SK-N-SH treated with all-trans-retinoic acid at 6 μM for 48 hours (cell line): ENCODE measurements around the gene DYNAP.

ENCODE experiments used
- ATAC-seq: fragments of 200-7000 bp; cut with Tn5 transposase; 3 replicates; pipeline ENCODE4 v1.9.1; 2020; ENCODE audit warnings: mild to moderate bottlenecking, moderate library complexity
- ARNTL ChIP-seq: fragments of 450-650 bp; formaldehyde crosslinking; IDR thresholded peaks from 2 replicates; pipeline ENCODE4 v1.5.0; 2020; ENCODE audit warnings: low read depth, mild to moderate bottlenecking, moderate library complexity, borderline replicate concordance
- BACH2 ChIP-seq: fragments of 250-450 bp; sonication (Bioruptor Pico); IDR thresholded peaks from 2 replicates; pipeline ENCODE4 v1.9.0; 2021; ENCODE audit warnings: mild to moderate bottlenecking, borderline replicate concordance
- CSDC2 ChIP-seq: fragments of 250-450 bp; sonication (Bioruptor Pico); IDR thresholded peaks from 2 replicates; pipeline ENCODE4 v1.5.0; 2020; ENCODE audit warnings: mild to moderate bottlenecking, moderate library complexity
- GLIS3 ChIP-seq: fragments of 250-450 bp; sonication (Bioruptor Pico); IDR thresholded peaks from 2 replicates; pipeline ENCODE4 v1.5.0; 2020; ENCODE audit warnings: mild to moderate bottlenecking, moderate library complexity
- ISL1 ChIP-seq: fragments of 250-450 bp; sonication (Bioruptor Pico); IDR thresholded peaks from 2 replicates; pipeline ENCODE4 v2.1.2; 2022; ENCODE audit warnings: mild to moderate bottlenecking, moderate library complexity
- OSR1 ChIP-seq: fragments of 250-450 bp; sonication (Bioruptor Pico); IDR thresholded peaks from 2 replicates; pipeline ENCODE4 v1.8.0; 2022; ENCODE audit warnings: moderate library complexity, mild to moderate bottlenecking, inconsistent platforms
- PATZ1 ChIP-seq: fragments of 250-450 bp; sonication (Bioruptor Pico); IDR thresholded peaks from 2 replicates; pipeline ENCODE4 v1.8.0; 2020; ENCODE audit warnings: mild to moderate bottlenecking, moderate library complexity, borderline replicate concordance
- PPARA ChIP-seq: fragments of 250-450 bp; sonication (Bioruptor Pico); IDR thresholded peaks from 2 replicates; pipeline ENCODE4 v1.5.0; 2020; ENCODE audit warnings: mild to moderate bottlenecking, borderline replicate concordance
- TCF4 ChIP-seq: fragments of 250-450 bp; sonication (Bioruptor Pico); IDR thresholded peaks from 2 replicates; pipeline ENCODE4 v1.8.0; 2021; ENCODE audit warnings: mild to moderate bottlenecking, moderate library complexity, borderline replicate concordance
- ZC3H10 ChIP-seq: fragments of 250-450 bp; sonication (Bioruptor Pico); IDR thresholded peaks from 2 replicates; pipeline ENCODE4 v1.5.1; 2021; ENCODE audit warnings: mild to moderate bottlenecking, moderate library complexity
- ZFP3 ChIP-seq: fragments of 250-450 bp; sonication (Bioruptor Pico); IDR thresholded peaks from 2 replicates; pipeline ENCODE4 v1.5.0; 2020; ENCODE audit warnings: mild to moderate bottlenecking, moderate library complexity
- ZFP30 ChIP-seq: fragments of 450-650 bp; formaldehyde crosslinking; IDR thresholded peaks from 2 replicates; pipeline ENCODE4 v1.5.0; 2022; ENCODE audit warnings: mild to moderate bottlenecking, moderate library complexity
- ZNF70 ChIP-seq: fragments of 450-650 bp; formaldehyde crosslinking; IDR thresholded peaks from 2 replicates; pipeline ENCODE4 v1.5.0; 2020; ENCODE audit warnings: mild to moderate bottlenecking, moderate library complexity
- ZNF8 ChIP-seq: fragments of 450-650 bp; formaldehyde crosslinking; IDR thresholded peaks from 2 replicates; pipeline ENCODE4 v1.5.0; 2020; ENCODE audit warnings: mild to moderate bottlenecking, moderate library complexity
- TF ChIP-seq, protein P1 (sequence below): fragments of 250-450 bp; sonication (Bioruptor Pico); IDR thresholded peaks from 2 replicates; pipeline ENCODE4 v1.5.1; 2021; ENCODE audit warnings: mild to moderate bottlenecking, moderate library complexity
- TF ChIP-seq, protein P2 (sequence below): fragments of 250-450 bp; sonication (Bioruptor Pico); IDR thresholded peaks from 2 replicates; pipeline ENCODE4 v1.5.1; 2020; ENCODE audit warnings: low read depth, mild to moderate bottlenecking, moderate library complexity
- TF ChIP-seq, protein P3 (sequence below): fragments of 250-450 bp; sonication (Bioruptor Pico); IDR thresholded peaks from 2 replicates; pipeline ENCODE4 v1.5.0; 2020; ENCODE audit warnings: mild to moderate bottlenecking, moderate library complexity

The DYNAP gene

DNA sequence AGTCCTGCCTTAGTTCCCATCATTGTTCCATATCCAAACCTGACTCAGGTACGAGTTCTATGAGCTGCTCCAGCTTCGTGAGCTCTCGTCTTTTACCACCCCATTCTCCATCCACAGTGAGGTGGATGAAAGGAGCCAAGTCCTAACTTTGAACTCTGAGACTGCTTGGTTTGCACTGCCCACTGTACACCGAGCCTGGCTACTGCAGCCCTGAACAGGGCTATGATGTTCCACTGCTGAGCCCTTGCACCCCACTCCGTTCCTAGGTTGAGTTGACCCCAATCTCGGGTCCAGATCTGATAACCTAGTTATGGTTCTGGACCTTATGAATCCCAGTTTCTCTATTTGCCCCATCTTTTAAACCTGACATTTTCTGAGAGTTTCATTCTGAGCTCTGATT, 5.3 kb upstream of the DYNAP start:
- ATAC-seq, result no peak
- TF ChIP-seq ZFP30 (CRISPR knock-in tag), result no peak
- TF ChIP-seq GLIS3 (CRISPR knock-in tag), result no peak
- TF ChIP-seq ZNF8, result no peak
- TF ChIP-seq ISL1 (CRISPR knock-in tag), result no peak
- no peak for TF ChIP-seq CSDC2
- no peak for TF ChIP-seq ZFP3 (CRISPR knock-in tag)
- no peak for TF ChIP-seq ZC3H10 (CRISPR knock-in tag)
- TF ChIP-seq, protein P1, sequence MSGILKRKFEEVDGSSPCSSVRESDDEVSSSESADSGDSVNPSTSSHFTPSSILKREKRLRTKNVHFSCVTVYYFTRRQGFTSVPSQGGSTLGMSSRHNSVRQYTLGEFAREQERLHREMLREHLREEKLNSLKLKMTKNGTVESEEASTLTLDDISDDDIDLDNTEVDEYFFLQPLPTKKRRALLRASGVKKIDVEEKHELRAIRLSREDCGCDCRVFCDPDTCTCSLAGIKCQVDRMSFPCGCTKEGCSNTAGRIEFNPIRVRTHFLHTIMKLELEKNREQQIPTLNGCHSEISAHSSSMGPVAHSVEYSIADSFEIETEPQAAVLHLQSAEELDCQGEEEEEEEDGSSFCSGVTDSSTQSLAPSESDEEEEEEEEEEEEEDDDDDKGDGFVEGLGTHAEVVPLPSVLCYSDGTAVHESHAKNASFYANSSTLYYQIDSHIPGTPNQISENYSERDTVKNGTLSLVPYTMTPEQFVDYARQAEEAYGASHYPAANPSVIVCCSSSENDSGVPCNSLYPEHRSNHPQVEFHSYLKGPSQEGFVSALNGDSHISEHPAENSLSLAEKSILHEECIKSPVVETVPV (CRISPR knock-in tag), result no peak
- TF ChIP-seq ZNF70, result no peak
- TF ChIP-seq PPARA (CRISPR knock-in tag), result no peak
- TF ChIP-seq TCF4 (CRISPR knock-in tag), result no peak
- TF ChIP-seq, all 23 proteins: peak for 0

DNA sequence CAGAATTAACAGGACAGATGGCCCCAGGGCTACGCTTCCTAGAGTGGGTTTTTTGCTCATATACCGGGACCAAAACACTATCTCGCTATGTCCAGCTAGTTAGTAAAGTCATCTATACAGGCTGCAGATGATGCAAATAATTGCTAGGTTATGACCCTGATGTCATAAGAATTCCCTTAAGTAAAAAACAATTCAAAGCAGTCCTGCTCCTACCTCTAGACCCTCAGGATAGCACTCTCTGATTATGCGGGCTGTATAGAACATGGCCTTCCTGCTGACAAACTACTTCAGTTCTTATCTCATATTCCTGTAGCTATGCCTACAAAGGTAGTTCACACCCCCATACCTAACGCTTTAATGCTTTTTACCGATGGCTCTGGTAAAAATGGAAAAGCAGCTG, 13.2 kb downstream of the DYNAP start:
- ATAC-seq, result no peak
- TF ChIP-seq TCF4 (CRISPR knock-in tag) (no peak), PPARA (CRISPR knock-in tag) (no peak), BACH2 (CRISPR knock-in tag) (no peak), PATZ1 (no peak)
- TF ChIP-seq, protein P2, sequence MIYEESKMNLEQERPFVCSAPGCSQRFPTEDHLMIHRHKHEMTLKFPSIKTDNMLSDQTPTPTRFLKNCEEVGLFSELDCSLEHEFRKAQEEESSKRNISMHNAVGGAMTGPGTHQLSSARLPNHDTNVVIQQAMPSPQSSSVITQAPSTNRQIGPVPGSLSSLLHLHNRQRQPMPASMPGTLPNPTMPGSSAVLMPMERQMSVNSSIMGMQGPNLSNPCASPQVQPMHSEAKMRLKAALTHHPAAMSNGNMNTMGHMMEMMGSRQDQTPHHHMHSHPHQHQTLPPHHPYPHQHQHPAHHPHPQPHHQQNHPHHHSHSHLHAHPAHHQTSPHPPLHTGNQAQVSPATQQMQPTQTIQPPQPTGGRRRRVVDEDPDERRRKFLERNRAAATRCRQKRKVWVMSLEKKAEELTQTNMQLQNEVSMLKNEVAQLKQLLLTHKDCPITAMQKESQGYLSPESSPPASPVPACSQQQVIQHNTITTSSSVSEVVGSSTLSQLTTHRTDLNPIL, result no peak

DNA sequence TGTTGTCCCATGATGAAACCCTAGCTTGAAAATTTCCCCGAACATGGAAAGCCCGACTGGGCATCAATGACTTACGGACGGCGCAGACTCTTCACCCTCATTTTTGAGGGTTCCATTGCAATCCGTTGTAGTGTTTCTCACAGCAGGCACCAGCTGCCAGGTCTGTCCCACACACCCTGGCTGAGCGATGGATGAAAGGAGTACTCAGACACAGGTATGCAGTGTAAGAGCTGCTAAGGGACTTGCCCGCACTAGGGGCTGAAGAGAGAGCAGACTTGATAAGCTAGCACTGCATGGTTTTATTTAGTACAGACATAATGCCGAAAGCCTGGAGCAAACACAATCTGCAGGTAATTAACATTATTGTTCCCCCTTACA, 15.8 kb downstream of the DYNAP start:
- no peak for ATAC-seq
- TF ChIP-seq ARNTL (CRISPR knock-in tag), result no peak
- TF ChIP-seq, protein P3, sequence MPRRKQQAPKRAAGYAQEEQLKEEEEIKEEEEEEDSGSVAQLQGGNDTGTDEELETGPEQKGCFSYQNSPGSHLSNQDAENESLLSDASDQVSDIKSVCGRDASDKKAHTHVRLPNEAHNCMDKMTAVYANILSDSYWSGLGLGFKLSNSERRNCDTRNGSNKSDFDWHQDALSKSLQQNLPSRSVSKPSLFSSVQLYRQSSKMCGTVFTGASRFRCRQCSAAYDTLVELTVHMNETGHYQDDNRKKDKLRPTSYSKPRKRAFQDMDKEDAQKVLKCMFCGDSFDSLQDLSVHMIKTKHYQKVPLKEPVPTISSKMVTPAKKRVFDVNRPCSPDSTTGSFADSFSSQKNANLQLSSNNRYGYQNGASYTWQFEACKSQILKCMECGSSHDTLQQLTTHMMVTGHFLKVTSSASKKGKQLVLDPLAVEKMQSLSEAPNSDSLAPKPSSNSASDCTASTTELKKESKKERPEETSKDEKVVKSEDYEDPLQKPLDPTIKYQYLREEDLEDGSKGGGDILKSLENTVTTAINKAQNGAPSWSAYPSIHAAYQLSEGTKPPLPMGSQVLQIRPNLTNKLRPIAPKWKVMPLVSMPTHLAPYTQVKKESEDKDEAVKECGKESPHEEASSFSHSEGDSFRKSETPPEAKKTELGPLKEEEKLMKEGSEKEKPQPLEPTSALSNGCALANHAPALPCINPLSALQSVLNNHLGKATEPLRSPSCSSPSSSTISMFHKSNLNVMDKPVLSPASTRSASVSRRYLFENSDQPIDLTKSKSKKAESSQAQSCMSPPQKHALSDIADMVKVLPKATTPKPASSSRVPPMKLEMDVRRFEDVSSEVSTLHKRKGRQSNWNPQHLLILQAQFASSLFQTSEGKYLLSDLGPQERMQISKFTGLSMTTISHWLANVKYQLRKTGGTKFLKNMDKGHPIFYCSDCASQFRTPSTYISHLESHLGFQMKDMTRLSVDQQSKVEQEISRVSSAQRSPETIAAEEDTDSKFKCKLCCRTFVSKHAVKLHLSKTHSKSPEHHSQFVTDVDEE (CRISPR knock-in tag), result no peak
- no peak for TF ChIP-seq ZFP3 (CRISPR knock-in tag)
- TF ChIP-seq ZNF70, result no peak
- no peak for TF ChIP-seq OSR1 (CRISPR knock-in tag)
- TF ChIP-seq, protein P1 (CRISPR knock-in tag), result no peak
- no peak for TF ChIP-seq PATZ1
